NCI-H2107 treated with DMSO at 0.1 percent for 48 hours (cell line): ENCODE results near the gene TMEM135.

Source experiments
- DNase-seq: peaks from one replicate; lab custom pipeline; 2025; ENCODE audit not compliant: unreplicated experiment; lab: John Stamatoyannopoulos, UW

Gene TMEM135

DNA sequence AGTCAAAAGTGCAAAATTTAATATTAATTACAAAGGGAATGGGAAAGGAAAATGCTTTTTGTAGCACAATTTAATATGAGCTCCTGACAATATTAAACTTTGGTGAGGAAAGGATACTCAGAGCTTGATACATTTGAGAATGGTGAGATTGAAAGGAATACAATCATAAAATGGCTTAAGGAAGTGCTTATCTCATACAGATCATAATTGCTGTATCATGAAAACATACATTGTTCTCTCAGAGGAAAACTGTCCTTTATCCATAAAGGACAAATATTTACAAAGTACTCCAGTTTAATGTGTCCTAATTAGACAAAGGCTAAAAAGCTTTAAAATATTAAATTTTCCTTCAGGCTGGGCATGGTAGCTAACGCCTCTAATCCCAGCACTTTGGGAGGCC lies 260.4 kb downstream of the TMEM135 start:
- no peak for DNase-seq

DNA sequence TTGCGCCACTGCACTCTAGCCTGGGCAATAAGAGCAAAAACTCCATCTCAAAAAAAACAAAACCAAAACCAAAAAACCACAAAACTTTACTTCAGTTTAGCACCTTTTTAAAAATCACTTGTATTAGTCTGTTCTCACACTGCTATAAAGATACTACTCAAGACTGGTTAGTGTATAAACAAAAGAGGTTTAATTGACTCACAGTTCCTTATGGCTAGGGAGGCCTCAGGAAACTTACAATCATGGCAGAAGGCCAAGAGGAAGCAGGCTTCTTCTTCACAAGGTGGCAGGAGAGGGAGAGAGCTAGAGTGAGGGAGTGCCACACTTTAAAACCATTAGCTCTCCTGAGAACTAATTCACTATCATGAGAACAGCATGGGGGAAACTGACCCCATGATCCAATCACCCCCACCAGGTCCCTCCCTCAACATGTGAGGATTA lies 261.3 kb downstream of the TMEM135 start:
- no peak for DNase-seq

DNA sequence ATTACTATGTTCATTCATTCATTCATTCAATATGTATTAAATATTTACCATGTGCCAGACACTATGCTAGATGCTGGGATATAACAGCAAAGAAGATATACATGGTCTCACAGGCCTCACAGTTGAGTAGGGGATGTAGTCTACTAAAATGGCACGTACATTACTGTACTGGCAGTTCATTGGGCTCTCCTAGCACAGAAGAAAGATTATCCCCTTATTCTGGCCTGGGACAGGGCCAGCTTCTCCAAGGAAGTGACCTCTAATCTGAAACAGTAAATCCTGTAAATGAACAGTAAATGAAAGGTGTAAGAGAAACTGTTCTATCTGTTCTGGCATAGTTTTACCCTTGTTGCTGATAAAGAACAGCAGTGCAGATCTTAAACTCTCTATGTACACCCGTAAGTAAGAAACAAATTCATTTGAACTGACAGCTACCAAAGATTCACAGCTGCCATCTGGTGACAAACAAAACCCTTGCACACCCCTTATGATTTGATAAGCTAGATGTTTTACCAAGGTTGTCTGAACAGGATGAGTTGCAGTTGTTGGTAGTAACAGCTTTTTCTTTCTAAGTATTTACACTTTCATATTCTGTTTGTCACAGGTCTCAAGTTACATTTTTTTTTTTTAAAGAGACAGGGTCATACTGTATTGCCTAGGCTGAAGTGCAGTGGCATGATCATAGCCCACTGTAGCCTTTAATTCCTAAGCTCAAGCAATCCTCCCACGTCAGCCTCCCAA lies 263.1 kb downstream of the TMEM135 start:
- DNase-seq = peak; percentile 39

DNA sequence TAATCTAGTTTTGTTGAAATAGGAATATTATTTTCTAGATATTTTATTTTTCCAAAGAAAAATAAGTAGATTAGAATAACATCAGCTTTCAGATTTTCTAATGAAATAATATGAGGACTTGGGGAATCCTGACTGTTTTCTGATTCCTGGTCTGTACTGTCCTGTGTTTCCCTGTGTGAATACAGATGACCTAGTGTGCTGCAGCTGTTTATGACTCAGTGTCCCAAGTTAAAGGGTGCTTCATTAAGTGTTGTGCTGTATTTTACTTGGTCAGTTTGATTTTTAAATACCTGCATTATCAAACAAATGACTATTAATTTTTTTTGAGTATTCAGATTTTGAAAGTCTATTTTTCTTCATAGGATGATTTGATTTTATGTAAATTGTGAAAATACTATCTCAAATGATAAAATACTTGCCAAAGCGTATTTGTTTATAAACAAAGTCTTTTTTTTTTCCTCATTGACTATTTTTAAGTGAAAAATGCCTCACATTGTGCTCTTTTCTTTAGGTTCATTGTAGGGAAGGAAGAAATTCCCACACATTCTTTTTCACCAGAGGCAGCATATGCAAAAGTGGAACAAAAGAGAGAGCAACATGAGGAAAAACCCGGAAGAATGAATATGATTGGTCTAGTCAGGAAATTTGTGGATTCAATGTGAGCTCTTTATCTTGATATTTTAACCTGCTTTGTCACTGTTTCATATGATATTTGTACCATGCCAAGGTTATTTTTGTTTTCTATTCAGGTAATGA lies 264.2 kb downstream of the TMEM135 start:
- DNase-seq = no peak

DNA sequence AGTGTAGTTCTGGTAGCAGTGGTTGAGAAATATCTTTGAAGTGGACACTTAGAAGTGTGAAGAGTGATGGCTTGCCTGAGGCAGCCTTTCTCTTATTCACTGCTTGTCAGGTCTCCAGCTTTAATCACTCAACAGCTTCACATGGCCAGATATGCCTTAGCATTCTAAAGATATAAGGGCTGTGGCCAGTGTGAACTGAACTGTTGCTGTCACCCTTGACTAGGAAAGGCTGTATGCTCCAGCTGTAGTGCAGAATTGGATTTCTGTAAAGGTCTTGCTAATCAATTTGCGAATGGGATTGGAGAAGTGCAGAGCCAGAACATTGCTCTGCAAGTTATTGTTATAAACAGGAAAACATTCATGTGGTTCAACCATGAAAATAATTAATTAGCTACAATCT lies 266.7 kb downstream of the TMEM135 start:
- no peak for DNase-seq

DNA sequence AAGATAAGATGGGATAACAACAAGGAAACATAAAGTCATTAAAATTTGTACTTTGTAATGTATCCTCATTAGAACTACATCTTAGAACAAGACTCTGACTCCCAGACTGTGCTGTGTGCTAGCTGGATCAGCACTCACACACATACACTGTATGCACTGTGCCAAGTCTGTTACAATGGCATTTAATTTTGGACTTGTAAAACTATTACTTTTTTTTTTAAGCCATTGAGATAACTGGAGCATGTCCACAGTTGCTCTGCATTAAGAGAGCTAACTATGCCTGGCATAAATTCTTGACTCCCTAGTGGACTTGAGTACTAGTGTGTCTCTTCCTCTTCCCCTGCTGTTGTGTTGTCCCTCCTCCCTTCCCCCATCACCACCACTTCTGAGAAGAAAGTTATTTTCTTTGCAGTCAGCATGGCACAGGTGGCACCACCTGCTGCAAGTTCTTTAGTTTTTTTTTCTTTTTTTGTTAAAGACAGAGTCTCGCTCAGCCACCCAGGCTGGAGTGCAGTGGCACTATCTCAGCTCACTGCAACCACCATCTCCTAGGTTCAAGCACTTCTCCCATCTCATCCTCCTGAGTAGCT lies 268.6 kb downstream of the TMEM135 start:
- no peak for DNase-seq

DNA sequence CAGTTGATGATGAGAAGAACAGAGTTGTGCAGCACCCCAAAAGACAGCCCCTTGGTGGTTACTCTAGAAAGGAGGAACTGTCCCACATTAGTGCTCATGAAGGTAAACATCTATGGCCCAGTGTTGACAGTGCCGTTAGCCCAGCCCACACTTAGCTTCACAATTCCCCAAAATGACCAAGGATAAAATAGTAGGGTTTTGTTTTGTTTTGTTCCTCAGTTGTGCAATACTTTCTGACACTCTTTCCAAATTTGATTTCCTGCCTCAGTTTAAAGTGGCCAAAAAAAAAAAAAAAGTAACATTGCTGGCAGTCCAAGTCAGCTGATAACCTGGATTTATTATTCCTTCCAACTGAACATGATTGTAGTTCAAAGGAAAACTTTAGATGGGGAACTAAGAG lies 269.4 kb downstream of the TMEM135 start:
- no peak for DNase-seq

DNA sequence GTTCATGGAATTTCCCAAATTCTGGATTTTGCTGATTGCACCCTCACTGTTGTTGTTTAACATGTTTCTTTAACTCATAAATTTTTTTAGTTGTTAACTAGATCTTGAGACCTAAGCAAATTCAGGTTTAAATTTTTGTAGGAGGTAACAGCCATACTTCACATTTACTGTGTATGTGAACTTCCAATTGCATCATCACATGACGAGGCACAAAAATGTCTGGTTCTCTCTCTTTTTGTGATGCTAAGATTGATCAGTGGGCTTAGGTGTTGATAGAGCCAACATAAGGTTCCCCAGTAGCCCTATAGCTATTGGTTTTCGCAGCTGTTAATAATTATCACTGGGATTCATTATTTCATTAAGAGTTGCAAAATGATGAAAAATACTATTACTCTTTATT lies 277.5 kb downstream of the TMEM135 start:
- no peak for DNase-seq

DNA sequence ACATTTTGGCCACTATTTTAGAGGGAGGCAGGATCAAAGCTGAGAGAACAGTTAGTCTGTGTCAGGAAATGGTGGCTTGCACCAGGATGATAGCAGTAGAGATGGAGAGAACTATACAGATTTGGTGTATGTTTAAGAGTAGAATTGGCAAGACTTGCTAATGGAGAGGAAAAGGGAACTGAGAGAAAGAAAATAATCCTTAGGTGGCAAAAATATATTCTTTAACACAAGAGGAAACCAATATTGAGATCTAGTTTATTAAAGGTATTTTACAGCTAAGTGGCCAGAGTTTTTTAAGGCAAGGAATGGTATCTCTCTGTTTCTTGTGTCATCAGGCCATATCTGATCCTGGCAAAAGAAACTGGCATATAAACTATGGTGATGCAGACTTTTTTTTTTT lies 278.8 kb downstream of the TMEM135 start:
- DNase-seq = no peak

DNA sequence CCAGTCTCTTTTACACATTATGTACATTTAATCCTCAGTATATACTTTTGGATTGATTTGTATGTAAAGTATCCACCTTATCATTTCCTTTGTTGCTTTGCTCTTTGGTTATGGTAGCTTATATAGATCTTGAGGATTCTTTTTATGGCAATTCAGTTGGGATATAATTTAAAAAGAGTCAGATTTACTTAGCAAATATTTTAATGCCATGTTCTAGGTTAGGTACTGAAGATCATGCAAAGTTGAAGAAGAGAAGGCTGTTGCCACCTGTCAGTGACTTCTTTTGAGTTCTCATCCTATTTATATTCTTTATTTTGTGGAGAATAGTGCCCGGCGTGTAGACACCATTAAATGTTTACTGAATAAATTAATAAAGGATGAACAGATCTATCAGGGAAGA lies 279.7 kb downstream of the TMEM135 start:
- DNase-seq = no peak

DNA sequence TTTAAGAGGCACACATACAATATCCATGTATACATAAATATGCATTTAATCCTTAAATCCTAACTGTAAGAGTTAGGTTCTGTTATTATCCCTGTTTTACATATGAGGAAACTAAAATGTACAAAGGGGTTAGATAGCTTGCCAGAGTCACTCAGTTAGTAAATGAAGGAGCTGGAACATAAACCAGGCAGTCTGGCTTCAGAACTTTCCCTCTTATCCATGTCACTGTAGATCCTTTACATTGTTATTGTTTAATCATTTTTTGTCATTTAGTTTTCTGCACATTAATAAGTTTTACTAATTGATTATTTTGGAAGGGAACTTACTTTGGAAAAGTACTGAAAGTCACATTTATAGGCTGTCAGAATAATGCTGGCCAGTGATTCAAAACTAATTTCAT lies 282.4 kb downstream of the TMEM135 start:
- no peak for DNase-seq

DNA sequence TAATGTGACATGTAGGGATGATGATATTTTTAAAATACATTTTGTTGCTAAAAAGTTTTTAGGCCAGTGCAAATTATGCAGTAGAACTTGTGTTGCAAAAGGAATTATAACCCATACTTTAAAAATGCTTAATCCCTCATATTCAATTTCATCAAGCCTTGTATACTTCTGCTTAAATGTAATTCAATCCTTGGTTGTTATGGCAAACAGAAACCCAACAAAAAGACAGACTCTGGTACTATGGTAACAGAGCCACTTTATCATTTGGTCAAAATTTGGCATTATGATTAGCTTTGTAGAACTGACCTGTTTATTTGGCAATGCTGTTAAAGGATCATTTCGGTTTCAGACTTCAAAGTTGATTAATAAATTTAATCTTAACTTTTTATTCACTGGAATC lies 284.8 kb downstream of the TMEM135 start:
- peak; percentile 14 for DNase-seq

DNA sequence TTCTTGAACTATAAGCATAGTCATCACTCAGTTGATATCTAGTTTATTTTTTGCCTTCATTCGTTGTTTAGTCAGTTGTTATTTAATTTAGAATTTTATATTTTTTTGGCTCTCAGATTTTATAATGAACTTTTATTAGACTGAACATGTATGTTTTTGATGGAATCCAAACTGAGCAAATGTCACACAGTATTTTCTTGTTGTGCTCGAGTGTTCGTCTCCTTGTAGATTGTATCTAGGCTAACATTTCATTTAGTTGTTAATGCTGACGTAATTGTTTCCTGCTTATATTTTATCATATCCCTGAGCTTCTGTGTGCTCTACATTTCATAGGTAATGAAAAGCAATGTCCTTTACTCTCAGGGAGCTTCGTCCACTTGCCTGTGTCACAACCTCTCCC lies 286.2 kb downstream of the TMEM135 start:
- DNase-seq = no peak

DNA sequence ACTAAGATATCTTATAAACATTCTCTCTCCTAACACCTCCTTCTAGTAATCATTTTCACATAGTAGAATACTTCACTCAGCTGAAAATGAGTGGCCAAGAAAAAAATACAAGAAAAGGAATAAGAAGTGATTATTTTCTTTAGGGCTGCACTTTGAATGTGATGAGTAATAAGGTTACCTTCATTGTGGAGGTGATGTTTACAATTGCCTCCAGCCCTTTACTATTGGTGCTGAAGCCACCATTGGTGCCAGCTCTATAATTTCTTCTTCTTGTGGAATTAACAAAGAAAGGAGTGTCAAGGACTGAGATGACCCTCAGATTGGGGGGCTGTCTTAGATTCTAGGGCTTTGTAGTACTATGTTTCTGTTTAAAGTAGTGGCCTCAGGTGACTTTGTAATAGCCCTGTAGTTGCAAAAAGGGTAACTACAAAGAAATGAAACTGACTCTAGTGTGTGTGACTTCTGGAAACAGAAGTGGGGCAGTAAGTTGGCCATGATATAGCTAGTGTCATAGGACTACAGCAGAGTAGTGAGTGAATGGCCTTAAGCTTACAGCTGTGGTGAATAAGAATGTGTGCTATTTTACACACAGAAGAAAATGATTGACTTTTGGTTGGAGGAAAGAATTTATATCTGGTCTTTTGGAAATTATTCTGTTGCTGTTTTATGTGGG lies 287.2 kb downstream of the TMEM135 start:
- no peak for DNase-seq

DNA sequence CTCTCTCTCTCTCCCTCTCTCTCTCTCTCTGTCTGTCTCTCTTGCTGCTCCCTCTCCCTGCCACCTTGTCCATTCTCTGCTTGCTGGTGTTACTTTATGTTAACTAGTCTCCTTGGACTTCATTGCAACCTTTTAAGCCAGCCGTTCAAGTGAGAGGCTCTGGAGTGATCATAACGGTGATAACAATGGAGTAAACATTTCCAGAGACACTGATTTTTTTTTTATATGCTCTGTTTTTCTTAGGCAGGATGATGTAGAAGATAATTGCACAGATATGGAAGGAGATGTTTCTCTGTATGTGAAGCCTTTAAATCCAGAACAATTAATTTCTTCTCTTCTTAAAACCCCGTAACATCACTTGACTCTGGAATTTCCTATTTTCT lies 287.7 kb downstream of the TMEM135 start:
- DNase-seq = no peak

DNA sequence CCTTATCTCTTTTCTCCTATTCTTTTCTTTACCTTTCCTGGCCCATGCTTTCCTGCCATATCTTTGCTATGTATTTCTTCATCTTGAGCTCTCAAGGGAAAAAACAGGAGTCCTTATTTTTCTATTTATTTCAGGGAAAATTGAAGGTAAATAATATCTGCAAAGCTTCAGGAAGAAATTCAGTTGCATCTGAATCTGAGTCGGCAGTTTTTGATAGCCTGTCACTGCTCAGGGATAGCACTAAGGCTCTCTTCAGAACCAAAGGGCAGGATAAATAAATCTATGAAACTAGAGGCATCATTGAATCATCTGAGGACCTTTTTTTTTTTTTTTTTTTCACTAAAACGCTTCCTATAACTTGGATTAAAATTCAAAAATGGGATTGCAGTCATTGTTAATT lies 288.9 kb downstream of the TMEM135 start:
- DNase-seq = no peak

DNA sequence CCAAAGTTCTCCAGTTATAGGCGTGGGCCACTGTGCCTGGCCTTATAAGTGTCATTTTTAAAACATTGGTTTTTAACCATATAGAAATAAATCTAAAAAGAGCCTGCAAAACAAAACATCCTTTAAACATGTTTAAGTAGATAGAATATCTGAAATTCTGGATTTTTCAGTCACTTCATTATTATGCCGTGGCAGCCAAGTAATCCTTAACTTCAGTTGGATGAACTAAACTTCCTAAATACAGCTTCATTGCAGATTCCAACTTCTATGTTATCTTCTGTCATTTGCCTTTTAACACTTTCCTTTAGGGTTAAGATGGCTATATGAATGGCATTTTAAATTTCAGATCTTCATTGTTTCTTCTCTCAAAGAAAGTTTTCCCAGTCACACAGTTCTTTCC lies 291.4 kb downstream of the TMEM135 start:
- DNase-seq = no peak

DNA sequence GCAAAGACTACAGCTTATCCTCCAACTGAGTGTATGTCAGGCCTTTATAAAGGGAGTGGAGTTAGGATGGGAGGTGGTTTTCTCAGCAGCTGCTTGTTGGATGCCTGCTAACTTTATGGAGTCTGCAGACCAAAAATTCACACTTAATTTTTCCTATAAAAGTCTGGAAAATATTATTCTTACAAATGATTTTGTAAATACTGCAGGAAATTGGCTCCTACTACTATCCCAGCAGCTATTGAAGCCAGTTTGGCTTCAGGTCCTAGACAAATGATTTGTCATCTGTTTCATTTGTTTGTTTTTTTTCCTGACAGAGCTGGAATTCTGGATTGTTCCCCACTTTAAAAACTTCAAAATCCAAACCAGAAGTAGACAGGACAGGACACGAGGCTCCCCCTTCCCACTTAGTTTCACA lies 292.5 kb downstream of the TMEM135 start:
- no peak for DNase-seq

DNA sequence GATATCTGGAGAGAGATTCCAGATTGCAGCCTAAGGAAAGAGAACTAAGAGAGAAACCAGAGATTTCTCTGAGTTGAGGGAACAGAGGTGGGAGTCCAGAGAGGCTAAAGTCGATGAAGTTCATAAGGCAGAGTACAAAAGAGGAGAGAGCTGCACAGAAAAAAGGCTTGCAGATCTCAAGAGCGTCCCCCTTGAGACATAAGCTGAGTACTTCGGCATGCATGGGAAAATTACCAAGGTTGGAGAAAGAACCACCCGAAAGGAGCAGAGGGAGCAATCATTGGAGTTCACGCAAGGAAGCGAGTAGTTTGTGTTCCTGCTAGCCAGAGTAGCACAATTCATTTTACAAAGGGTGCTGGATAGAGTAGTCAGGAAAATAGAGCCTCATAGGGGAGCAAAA lies 293.5 kb downstream of the TMEM135 start:
- no peak for DNase-seq

DNA sequence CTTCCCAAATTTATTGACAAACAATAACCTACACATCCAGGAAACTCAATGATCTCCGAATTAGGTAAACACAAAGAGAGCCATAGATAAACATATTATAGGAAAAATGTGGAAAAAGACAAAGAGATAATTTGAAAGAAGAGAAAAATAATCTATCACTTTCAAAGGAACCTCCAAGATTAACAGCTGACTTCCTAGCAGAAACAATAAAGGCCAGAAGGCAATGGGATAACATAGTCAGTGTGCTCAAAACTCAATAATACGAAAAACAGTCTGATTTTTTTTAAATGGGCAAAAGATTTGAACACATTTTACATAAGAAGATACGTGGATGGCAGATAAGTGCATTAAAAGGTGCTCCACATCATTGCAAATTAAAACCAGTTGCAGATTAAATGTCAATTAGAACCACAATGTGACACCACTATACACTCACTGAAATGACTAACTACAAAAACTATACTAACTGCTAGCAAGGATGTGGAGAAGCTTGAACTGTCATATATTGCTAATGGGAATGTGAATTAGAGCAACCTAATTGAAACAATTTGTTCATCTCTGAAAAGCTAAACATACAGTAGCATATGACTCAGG lies 300.4 kb downstream of the TMEM135 start:
- no peak for DNase-seq

DNA sequence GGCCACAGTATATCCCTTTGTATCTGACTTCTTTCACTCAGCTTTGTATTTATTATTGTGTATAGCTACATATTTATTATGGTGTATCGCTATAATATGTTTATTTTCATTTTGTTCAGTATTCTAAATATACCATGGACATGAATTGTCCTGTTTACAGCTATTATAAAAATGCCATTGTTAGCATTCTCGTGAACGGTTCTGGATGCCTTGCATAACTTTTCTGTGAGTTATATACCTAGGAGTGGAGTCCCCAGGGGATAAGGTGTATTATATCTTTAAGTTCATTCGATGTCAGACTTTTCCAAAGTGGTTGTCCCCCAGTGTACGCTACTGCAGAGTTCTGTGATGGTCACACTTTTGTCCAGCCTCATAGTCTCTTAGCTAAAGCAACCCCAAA lies 301.7 kb downstream of the TMEM135 start:
- DNase-seq = no peak
